ENCODE measurements around the gene RUNDC1. TPM values are rescaled to one million over a fixed set of nuclear protein-coding genes. Genes with fewer than 3 reads are reported as not detected.

The RUNDC1 gene
- total and polyA plus RNA-seq, 7 donors = 8.7 to 17.8 (median 10.6) TPM

DNA sequence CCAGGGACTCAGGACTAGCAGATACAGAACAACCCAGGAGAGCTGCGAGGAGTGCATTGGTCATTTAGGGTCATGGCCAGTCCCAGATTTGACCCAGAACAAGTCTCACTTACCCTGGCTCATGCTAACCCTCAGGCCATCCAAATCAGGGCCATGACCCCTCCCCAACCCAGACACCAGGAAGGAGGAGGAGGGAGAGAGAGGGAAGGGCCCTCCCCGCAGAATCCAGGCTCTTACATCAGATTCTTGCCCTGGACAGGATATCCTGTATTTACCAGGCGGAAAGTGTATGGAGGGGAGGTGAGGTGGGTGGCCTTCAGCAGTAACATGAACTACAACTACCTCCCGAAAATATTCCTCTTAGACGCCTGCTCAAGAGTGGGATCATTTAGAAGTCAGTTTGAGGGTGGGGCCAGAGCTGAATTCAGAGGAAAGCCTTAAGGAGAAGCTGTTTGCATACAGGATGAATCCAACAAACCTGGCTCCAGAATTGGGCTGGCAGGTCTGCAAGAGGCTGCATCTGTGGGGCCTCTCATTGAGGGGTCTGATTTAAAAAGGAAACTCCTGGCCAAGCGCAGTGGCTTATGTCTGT is 39.8 kb downstream of the RUNDC1 start:
- DNase-seq (no peak), ATAC-seq (no peak)
- intact Hi-C loops (cut with DNase I) = loop anchor here in 1 of 2 donors (10.0 kb wide), 1 partner anchor 155 kb away; the partner anchor contains the start of gene NBR1
- WGBS, 3 donors = 62 to 69% (median 64%) methylated on average over 6 of the region's 6 CpGs
- Histone ChIP-seq H3K4me1 (peaks cover 15% of the 10 kb centered on the region), H3K27ac (peak overlapping the region; percentile 79), H3K9me3 (no peaks in the 10 kb centered on the region), H3K27me3 (ENCODE audit: insufficient read depth in 3 of 3, low read length in 2 of 3) (peaks cover 0 to 3% (median 0%) of the 10 kb centered on the region in 3 donors), H3K4me3 (peak overlapping the region; percentile 100), H3K36me3 (ENCODE audit: insufficient read depth in 1 of 2, low read depth in 1 of 2) (peaks cover 0 to 36% of the 10 kb centered on the region in 2 donors)
- TF ChIP-seq, protein P1, sequence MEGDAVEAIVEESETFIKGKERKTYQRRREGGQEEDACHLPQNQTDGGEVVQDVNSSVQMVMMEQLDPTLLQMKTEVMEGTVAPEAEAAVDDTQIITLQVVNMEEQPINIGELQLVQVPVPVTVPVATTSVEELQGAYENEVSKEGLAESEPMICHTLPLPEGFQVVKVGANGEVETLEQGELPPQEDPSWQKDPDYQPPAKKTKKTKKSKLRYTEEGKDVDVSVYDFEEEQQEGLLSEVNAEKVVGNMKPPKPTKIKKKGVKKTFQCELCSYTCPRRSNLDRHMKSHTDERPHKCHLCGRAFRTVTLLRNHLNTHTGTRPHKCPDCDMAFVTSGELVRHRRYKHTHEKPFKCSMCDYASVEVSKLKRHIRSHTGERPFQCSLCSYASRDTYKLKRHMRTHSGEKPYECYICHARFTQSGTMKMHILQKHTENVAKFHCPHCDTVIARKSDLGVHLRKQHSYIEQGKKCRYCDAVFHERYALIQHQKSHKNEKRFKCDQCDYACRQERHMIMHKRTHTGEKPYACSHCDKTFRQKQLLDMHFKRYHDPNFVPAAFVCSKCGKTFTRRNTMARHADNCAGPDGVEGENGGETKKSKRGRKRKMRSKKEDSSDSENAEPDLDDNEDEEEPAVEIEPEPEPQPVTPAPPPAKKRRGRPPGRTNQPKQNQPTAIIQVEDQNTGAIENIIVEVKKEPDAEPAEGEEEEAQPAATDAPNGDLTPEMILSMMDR (IDR thresholded peaks at IDR 0.05) = no peak

DNA sequence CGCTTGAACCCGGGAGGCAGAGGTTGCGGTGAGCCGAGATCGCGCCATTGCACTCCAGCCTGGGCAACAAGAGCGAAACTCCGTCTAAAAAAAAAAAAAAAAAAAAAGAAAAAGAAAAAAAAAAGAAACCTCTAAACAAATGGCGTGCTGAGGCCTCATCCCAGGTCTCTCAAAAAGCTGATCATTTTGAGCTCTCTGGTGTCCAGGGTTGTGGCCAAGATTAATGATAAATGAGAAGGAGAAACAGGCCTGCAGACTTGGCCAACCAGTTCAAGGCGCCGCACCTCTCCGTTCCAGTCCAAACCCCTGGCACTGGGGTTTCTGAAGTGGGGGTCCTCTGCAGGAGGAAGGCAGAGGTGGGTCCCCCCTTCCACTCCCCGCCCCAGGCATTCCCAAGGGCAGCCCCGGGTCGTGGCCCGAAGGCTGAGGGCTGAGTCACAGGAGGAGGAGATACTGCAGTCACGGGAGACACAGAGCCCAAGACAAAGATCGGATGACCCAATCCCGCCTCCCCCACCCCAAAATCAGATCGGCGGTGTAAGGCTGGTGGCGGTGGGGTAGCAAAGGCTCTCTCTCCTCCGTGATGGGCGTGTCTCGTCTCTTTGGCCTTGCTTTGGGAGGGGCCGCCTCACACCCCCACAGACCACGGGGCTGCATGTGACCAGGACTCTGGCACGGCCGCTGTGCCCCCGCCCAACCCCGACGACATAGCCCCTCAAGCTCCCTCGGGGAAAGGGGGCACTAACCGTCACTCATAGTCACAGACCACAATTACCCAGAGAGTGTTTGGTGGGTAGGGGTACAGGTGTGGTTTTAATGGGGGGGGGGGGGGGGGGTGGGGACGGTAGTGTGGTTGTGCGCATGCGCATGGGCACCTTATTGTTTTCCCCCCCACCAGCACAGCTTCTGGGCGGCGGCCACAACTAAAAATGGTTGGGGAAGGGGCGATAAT is 40.7 kb downstream of the RUNDC1 start:
- intact Hi-C loops (cut with DNase I) = loop anchor here in 1 of 2 donors (10.0 kb wide), 1 partner anchor 154 kb away; the partner anchor contains the start of gene NBR1
- H3K27me3 ChIP-seq (ENCODE audit: insufficient read depth in 3 of 3, low read length in 2 of 3) = peaks cover 0 to 3% (median 0%) of the 10 kb centered on the region in 3 donors
- H3K4me1 ChIP-seq = peaks cover 15% of the 10 kb centered on the region
- ATAC-seq (peak; percentile 23 to 41 (median 34)), DNase-seq (peak; percentile 77 to 82)
- WGBS, 3 donors = 16 to 25% (median 19%) methylated on average over 29 to 39 of the region's 40 CpGs
- H3K36me3 ChIP-seq (ENCODE audit: insufficient read depth in 1 of 2, low read depth in 1 of 2) = peaks cover 0 to 26% of the 10 kb centered on the region in 2 donors
- TF ChIP-seq, protein P1 (IDR thresholded peaks at IDR 0.05) = no peak
- no peaks in the 10 kb centered on the region for H3K9me3 ChIP-seq
- peak overlapping the region; percentile 79 for H3K27ac ChIP-seq
- H3K4me3 ChIP-seq = peak overlapping the region; percentile 100

DNA sequence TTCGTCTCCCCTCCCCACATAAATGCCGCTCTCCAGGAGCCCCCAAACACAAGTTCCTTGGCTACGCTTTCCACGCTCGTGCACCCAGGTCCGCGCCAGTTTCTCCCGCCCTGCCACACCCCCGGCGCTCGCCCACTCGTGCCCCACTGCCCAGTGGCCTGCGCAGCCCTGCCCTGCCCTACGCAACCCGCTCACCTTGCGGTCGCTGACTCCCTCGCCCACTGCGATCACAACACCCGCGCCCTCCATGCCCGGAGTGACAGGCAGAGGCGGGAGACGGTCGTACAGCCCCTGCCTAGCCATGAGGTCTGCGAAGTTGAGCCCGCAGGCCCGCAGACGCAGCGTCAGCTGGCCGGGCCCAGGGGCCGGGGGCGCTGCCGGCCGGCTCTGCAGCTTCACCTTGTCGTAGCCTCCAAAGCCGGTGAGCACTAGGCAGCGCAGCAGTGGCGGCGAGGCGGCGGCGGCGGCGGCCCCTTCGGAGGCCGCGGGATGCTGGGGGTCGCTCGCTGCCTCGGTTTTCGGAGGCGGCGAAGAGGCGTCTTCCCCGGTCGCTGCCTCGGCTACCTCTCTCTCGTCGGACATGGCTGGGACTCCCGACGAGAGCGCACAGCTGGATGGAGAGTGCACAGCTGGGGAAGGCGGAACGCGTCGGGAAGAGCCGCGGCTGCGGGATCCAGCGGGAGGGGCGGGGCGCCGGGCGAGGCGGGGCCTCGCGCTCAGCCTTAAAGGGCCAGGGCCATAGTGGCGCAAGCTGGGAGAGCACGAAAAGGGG is 41.6 kb downstream of the RUNDC1 start, which contains the start of gene VAT1:
Gene VAT1 (minus strand): TSS at position 645 of the 772 bp plus-strand sequence. CDS start 63 bp downstream, at position 582.
- 0% methylated on average over 62 to 80 of the region's 80 CpGs for WGBS, 3 donors
- H3K9me3 ChIP-seq = no peaks in the 10 kb centered on the region
- H3K27ac ChIP-seq = peak within 1 kb of the TSS; percentile 79
- TF ChIP-seq, protein P1 (IDR thresholded peaks at IDR 0.05) = no peak
- H3K36me3 ChIP-seq (ENCODE audit: insufficient read depth in 1 of 2, low read depth in 1 of 2) = peaks cover 0 to 19% of the 10 kb centered on the region in 2 donors
- H3K27me3 ChIP-seq (ENCODE audit: insufficient read depth in 3 of 3, low read length in 2 of 3) = peaks cover 0 to 3% (median 0%) of the 10 kb centered on the region in 3 donors
- peak; percentile 82 to 88 for DNase-seq
- peak within 1 kb of the TSS; percentile 100 for H3K4me3 ChIP-seq
- H3K4me1 ChIP-seq = peaks cover 15% of the 10 kb centered on the region
- intact Hi-C loops (cut with DNase I) = loop anchor here in 1 of 2 donors (10.0 kb wide), 1 partner anchor 153 kb away; the partner anchor contains the start of gene NBR1
- ATAC-seq = peak; percentile 75 to 89 (median 84)

All from psoas muscle (tissue), 8 donors.